Measurements from ENCODE around the gene ELMO2. TPM values are rescaled to one million over a fixed set of nuclear protein-coding genes. Genes with fewer than 3 reads are reported as not detected.

The ELMO2 gene
- total RNA-seq: 29.5 and 40.2 TPM in 2 replicates

GRCh38 chr20:46406200-46406985 lies at the start of gene ELMO2:
Gene ELMO2, minus strand, starts transcription at chr20:46406615. Its CDS starts 12,133 bp downstream, at chr20:46394482.

Other genes with a start within 250 kb of the ELMO2 start
- gene CDH22, start 98.1 kb downstream of the ELMO2 start, total RNA-seq: not detected in 2 replicates
- 0.25 and 1.8 TPM in 2 replicates for gene ZNF334, start 106.9 kb upstream of the ELMO2 start, total RNA-seq
- gene OCSTAMP, start 144.0 kb upstream of the ELMO2 start, total RNA-seq: not detected in 2 replicates
- 1.2 and 1.5 TPM in 2 replicates for gene SLC13A3, start 244.8 kb upstream of the ELMO2 start, total RNA-seq

All from aortic smooth muscle cell (primary cell).